NT2/D1 (cell line): ENCODE measurements around the gene UBE2Q2.
A peak's percentile ranks its signal among the peaks of the same experiment; 100 is the strongest.

Experiments
- DNase-seq: peaks from one replicate; pipeline ENCODE4 v3.0.0-alpha.2; 2011; ENCODE audit warnings: low read depth, low spot score
- H3K27me3 ChIP-seq: 2 replicates; pipeline ENCODE4 v1.6.0; 2011; ENCODE audit warnings: mild to moderate bottlenecking; ENCODE audit not compliant: insufficient read length, insufficient read depth
- H3K36me3 ChIP-seq: 2 replicates; pipeline ENCODE4 v1.6.1; 2011; ENCODE audit warnings: mild to moderate bottlenecking, low read length, mixed read lengths; ENCODE audit not compliant: insufficient read depth, insufficient read length
- H3K4me1 ChIP-seq: 2 replicates; pipeline ENCODE4 v1.5.1; 2011; ENCODE audit not compliant: insufficient read depth, insufficient read length
- H3K4me3 ChIP-seq: 2 replicates; pipeline ENCODE4 v1.5.1; 2011; ENCODE audit warnings: low read depth; ENCODE audit not compliant: insufficient read length
- H3K9ac ChIP-seq: 2 replicates; pipeline ENCODE4 v1.6.0; 2011; ENCODE audit warnings: low read depth; ENCODE audit not compliant: insufficient read length
- H3K9me3 ChIP-seq: 2 replicates; pipeline ENCODE4 v1.5.1; 2011; ENCODE audit warnings: mild to moderate bottlenecking, low read length; ENCODE audit not compliant: insufficient read depth
- SUZ12 ChIP-seq: IDR thresholded peaks from 2 replicates; pipeline ENCODE4 v1.6.1; 2011; ENCODE audit not compliant: insufficient read length, insufficient read depth; ENCODE audit errors: extremely low read depth
- YY1 ChIP-seq: IDR thresholded peaks from 2 replicates; pipeline ENCODE4 v1.6.1; 2011; ENCODE audit not compliant: insufficient read length, insufficient read depth
- ZNF274 ChIP-seq: IDR thresholded peaks from 2 replicates; pipeline ENCODE4 v1.6.1; 2011; ENCODE audit warnings: mild to moderate bottlenecking, low read depth, low read length

Gene UBE2Q2

GRCh38 chr15:75817138-75817935 lies 25.9 kb upstream of the UBE2Q2 start:
- H3K9ac ChIP-seq, result no peak overlapping the region
- TF ChIP-seq YY1 (no peak), ZNF274 (no peak), SUZ12 (no peak)
- H3K9me3 ChIP-seq, result no peaks in the 10 kb centered on the region
- no peak overlapping the region for H3K4me3 ChIP-seq
- DNase-seq, result no peak
- no peaks in the 10 kb centered on the region for H3K36me3 ChIP-seq
- H3K4me1 ChIP-seq, result no peaks in the 10 kb centered on the region
- H3K27me3 ChIP-seq, result no peaks in the 10 kb centered on the region

- H3K36me3 ChIP-seq, result no peaks in the 10 kb centered on the region
- H3K4me1 ChIP-seq, result peaks cover 5% of the 10 kb centered on the region
- TF ChIP-seq SUZ12 (no peak), ZNF274 (no peak), YY1 (no peak)
- H3K4me3 ChIP-seq, result no peak overlapping the region
- no peak overlapping the region for H3K9ac ChIP-seq
- no peaks in the 10 kb centered on the region for H3K9me3 ChIP-seq
- H3K27me3 ChIP-seq, result no peaks in the 10 kb centered on the region
- no peak for DNase-seq
Observed at GRCh38 chr15:75820206-75820605, 23.0 kb upstream of the UBE2Q2 start.

GRCh38 chr15:75821786-75822345 lies 21.4 kb upstream of the UBE2Q2 start:
- no peak for DNase-seq
- Histone ChIP-seq H3K9me3 (no peaks in the 10 kb centered on the region), H3K36me3 (no peaks in the 10 kb centered on the region), H3K4me1 (peaks cover 5% of the 10 kb centered on the region), H3K4me3 (no peak overlapping the region), H3K27me3 (no peaks in the 10 kb centered on the region), H3K9ac (no peak overlapping the region)
- TF ChIP-seq SUZ12 (no peak), ZNF274 (no peak), YY1 (no peak)

GRCh38 chr15:75822685-75823278 lies 20.5 kb upstream of the UBE2Q2 start:
- no peaks in the 10 kb centered on the region for H3K9me3 ChIP-seq
- H3K27me3 ChIP-seq, result no peaks in the 10 kb centered on the region
- peaks cover 5% of the 10 kb centered on the region for H3K4me1 ChIP-seq
- no peak overlapping the region for H3K9ac ChIP-seq
- TF ChIP-seq SUZ12 (no peak), ZNF274 (no peak), YY1 (no peak)
- H3K4me3 ChIP-seq, result no peak overlapping the region
- no peak for DNase-seq
- no peaks in the 10 kb centered on the region for H3K36me3 ChIP-seq

- H3K9me3 ChIP-seq, result no peaks in the 10 kb centered on the region
- no peak overlapping the region for H3K4me3 ChIP-seq
- H3K9ac ChIP-seq, result peak overlapping the region; percentile 46
- DNase-seq, result peak; percentile 80
- no peaks in the 10 kb centered on the region for H3K36me3 ChIP-seq
- H3K4me1 ChIP-seq, result peaks cover 5% of the 10 kb centered on the region
- H3K27me3 ChIP-seq, result no peaks in the 10 kb centered on the region
- TF ChIP-seq YY1, result peak; percentile 75
- TF ChIP-seq ZNF274, result no peak
Observed at GRCh38 chr15:75823860-75824613, 19.2 kb upstream of the UBE2Q2 start.

- TF ChIP-seq YY1 (no peak), ZNF274 (no peak), SUZ12 (no peak)
- no peak for DNase-seq
- Histone ChIP-seq H3K4me1 (peaks cover 10% of the 10 kb centered on the region), H3K9me3 (no peaks in the 10 kb centered on the region), H3K9ac (no peak overlapping the region), H3K4me3 (no peak overlapping the region), H3K27me3 (no peaks in the 10 kb centered on the region), H3K36me3 (no peaks in the 10 kb centered on the region)
Observed at GRCh38 chr15:75827691-75828090, 15.6 kb upstream of the UBE2Q2 start.

- no peaks in the 10 kb centered on the region for H3K27me3 ChIP-seq
- H3K4me1 ChIP-seq, result peaks cover 5% of the 10 kb centered on the region
- no peaks in the 10 kb centered on the region for H3K36me3 ChIP-seq
- DNase-seq, result no peak
- H3K9me3 ChIP-seq, result no peaks in the 10 kb centered on the region
- H3K4me3 ChIP-seq, result no peak overlapping the region
- H3K9ac ChIP-seq, result no peak overlapping the region
- no peak for TF ChIP-seq YY1
- TF ChIP-seq SUZ12, result no peak
- no peak for TF ChIP-seq ZNF274
Observed at GRCh38 chr15:75828429-75828828, 14.8 kb upstream of the UBE2Q2 start.
